H1 (cell line): ENCODE data around the gene TDRD12.

Source experiments
- EZH2 ChIP-seq: fragments of 200-600 bp; sonication (generic); IDR thresholded peaks from 2 replicates; pipeline ENCODE4 v1.7.1; 2012; ENCODE audit warnings: low read depth, mild to moderate bottlenecking, moderate library complexity, low read length, inconsistent platforms; ENCODE audit not compliant: severe bottlenecking
- ZNF274 ChIP-seq: IDR thresholded peaks from 2 replicates; pipeline ENCODE4 v1.7.0; 2012; ENCODE audit warnings: low read length, borderline replicate concordance; ENCODE audit errors: extremely low read depth

DNA sequence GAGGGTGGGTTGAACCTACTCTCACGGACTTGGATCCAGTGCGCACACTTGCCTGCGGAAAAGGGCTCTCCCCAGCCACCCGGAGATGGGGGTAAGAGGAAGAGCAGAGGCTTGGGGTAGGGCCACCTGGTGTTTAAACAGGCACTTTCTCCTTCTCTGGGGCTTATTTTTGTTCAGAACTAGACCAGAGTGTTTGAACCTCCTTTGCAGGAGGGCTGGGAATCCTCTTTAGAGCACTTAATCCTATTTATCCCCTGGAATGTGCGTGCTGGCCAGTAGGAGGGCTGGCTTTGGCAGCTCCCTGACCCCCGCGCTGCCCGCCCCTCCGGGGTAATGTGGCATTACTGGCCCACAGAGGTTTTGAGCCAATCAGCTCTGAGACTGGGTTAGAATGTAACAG is 41.9 kb upstream of the TDRD12 start:
- TF ChIP-seq ZNF274 (no peak), EZH2 (no peak)
